ENCODE results near the gene MINDY1.

Gene MINDY1, protein sequence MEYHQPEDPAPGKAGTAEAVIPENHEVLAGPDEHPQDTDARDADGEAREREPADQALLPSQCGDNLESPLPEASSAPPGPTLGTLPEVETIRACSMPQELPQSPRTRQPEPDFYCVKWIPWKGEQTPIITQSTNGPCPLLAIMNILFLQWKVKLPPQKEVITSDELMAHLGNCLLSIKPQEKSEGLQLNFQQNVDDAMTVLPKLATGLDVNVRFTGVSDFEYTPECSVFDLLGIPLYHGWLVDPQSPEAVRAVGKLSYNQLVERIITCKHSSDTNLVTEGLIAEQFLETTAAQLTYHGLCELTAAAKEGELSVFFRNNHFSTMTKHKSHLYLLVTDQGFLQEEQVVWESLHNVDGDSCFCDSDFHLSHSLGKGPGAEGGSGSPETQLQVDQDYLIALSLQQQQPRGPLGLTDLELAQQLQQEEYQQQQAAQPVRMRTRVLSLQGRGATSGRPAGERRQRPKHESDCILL

GRCh38 chr1:151006327-151007052 lies at the start of gene MINDY1:
Gene MINDY1, minus strand, starts transcription at chr1:151006902. Its CDS starts 4,285 bp downstream, at chr1:151002617.
- DNase-seq: peak; percentile 55

DNA sequence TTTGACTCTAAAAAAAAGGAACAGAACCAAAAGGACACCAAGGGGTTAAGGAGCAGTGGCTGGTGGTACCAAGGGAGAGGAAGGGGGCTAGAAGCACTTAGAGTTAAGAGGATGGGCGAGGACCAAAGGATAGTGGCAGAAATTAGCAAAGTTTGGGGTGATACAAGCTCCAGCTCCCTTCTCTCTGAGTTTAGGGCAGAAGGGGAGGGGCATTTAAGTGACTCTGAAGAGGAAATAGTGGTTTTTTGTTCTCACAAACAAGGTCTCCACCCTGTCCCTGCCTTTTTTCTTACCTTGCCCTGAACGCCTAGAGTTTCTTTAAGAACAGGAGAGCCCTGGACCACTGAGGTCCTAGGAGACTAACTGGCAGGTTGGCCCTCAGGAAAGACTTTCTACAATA lies 49.4 kb upstream of the MINDY1 start:
- peak; percentile 82 for DNase-seq

DNA sequence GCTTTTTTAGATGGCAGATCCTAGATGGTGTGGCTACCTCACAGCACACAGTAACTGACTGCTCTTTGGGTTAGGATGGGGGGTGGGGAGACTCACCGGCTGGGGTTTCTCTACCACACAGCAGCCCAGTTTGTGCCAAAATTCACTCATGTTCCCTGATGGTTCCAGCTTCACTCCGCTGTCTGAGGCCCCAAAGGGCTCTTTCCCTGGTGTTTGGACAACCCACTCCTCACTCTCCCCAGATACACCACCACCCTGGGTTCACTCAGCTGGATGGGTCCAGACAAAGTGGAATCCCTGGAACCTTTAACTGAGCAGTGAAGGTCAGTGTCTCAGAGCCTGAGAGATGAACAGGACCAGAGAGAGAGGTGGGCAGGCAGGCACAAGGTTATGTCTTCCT lies 48.9 kb upstream of the MINDY1 start:
- peak; percentile 30 for DNase-seq

- no peak for DNase-seq
Observed at GRCh38 chr1:151054971-151055547, 48.4 kb upstream of the MINDY1 start.

DNA sequence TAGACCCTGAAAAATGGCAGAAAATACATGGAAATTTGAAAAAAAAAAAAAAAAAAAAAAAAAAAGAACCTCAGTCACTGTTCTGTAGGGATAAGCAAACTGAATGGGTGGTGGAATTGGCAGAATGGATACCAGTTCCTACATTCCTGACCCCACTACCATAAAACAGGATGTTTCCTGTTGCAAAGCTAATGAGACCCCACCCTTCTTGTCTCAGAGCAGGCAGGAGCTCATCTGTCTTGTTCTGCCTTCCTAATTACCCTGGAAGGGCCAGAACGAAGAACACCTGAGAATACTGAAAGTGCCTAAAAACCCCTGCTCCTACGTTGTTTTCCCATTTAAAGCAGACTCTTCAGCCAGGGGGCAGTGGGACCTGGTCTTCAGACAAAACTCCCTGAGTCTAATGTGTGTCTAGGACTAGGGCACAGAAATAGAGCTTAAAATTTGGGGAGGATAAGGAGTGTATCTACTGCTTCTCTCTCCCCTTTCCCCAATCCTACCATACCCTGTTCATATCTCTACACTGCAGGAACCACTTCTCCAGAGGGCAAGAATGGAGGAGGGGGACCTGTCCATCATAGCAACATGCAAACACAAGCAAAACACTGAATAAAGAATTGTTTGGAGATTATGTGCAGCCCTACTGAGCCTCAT lies 44.8 kb upstream of the MINDY1 start:
- DNase-seq: no peak

GRCh38 chr1:151050051-151050688 lies 43.5 kb upstream of the MINDY1 start:
- peak; percentile 37 for DNase-seq

GRCh38 chr1:151049458-151049857 lies 42.8 kb upstream of the MINDY1 start:
- peak; percentile 38 for DNase-seq

- no peak for DNase-seq
Observed at GRCh38 chr1:151048645-151049032, 41.9 kb upstream of the MINDY1 start.

GRCh38 chr1:151047925-151048644 lies 41.4 kb upstream of the MINDY1 start:
- DNase-seq: peak; percentile 75

- peak; percentile 69 for DNase-seq
Observed at GRCh38 chr1:151047591-151047924, 40.9 kb upstream of the MINDY1 start, which contains the start of gene C1orf56. Gene C1orf56, plus strand, starts transcription at chr1:151047751. Its CDS starts 97 bp downstream, at chr1:151047848.

DNA sequence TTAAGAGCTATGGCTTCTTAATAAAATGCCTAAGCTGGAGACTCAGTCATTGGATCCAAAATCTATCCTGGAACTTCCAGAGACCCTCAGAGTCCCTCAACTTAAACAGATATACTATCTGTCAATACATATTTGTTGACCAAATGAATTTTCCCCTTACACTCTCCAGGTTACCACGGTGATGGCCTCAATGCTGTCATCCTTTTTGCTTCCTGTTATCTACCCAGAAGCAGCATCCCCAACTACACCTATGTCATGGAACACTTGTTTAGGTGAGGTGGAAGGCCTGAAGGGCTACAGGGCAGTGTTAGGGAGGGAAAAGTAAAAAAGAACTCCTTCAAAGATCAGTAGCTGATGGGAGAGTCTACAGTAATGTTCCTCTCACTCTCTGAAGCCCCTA lies 36.5 kb upstream of the MINDY1 start:
- DNase-seq: peak; percentile 39

GRCh38 chr1:151039521-151039920 lies 32.8 kb upstream of the MINDY1 start:
- DNase-seq: no peak

DNA sequence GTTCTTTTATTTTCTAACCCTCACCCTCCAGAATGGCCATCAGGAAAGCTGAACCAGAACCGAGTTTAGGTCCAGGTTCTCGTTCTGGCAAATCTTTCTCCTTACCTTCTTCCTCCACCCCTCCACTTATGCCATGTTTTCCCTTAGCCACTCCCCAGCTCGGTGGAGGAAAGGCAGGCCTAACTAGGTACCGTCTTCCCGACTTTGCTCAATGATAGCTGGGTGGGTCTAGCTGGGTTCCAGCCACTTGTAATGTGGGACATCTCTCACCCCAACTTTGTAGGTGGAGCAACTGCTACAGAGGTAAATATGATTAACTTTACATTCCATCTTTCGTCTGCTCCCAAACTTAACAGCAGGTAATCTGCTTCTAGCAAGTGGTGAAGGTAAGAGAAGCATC lies 30.3 kb upstream of the MINDY1 start:
- no peak for DNase-seq

- DNase-seq: no peak
Observed at GRCh38 chr1:151036356-151036755, 29.7 kb upstream of the MINDY1 start, which contains the start of gene BNIPL. Gene BNIPL, plus strand, starts transcription at chr1:151036586. Its CDS starts 140 bp downstream, at chr1:151036726.

GRCh38 chr1:151035167-151035566 lies 28.5 kb upstream of the MINDY1 start:
- no peak for DNase-seq

- DNase-seq: no peak
Observed at GRCh38 chr1:151032164-151032563, 25.5 kb upstream of the MINDY1 start.

GRCh38 chr1:151026460-151026859 lies 19.8 kb upstream of the MINDY1 start:
- no peak for DNase-seq

DNA sequence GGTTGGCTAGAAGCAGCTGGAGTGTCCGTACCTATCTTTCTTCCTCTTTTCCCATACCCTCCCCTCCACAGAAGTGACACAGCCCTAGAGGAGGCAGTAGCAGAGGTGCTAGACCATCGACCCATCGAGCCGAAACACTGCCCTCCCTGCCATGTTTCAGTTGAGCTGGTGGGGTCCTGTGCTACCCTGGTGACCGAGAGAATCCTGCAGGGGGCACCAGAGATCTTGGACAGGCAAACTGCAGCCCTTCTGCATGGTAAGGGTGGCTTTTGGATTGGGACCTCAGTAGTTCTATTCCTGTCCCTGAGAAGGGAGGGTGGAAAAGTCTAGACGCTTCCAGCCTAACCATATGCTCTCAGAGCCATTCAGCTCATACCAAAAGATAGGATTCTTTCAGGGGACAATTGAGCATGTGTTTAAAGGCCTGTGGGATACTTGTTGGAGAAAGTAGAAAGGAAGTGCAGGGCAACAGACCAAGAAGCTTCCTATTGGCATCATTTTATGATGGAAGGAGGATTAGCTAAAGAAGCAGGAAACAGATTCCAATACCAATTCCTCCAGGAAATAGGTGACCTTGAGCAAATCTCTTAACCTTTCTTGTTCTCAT lies 17.9 kb upstream of the MINDY1 start:
- peak; percentile 91 for DNase-seq

DNA sequence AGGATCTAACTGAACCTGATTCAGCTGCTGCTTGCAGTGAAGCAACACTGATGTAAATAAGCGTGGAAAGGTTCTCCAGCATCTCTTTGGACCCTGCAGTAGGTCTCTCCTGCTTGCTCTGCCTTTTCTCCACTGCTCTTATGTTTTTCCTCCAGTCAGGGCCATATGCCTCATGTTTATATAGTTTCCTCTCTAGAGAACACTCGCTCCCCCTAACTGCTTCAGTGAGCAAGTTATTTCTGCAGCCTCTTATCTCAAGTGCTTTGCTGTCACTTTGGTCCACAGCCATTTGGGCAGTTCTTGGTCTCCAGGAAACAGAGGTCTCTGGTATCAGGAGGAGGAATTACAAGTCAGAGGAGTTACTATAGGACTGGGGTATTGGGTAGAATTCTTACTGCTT lies 6.8 kb upstream of the MINDY1 start:
- no peak for DNase-seq

DNA sequence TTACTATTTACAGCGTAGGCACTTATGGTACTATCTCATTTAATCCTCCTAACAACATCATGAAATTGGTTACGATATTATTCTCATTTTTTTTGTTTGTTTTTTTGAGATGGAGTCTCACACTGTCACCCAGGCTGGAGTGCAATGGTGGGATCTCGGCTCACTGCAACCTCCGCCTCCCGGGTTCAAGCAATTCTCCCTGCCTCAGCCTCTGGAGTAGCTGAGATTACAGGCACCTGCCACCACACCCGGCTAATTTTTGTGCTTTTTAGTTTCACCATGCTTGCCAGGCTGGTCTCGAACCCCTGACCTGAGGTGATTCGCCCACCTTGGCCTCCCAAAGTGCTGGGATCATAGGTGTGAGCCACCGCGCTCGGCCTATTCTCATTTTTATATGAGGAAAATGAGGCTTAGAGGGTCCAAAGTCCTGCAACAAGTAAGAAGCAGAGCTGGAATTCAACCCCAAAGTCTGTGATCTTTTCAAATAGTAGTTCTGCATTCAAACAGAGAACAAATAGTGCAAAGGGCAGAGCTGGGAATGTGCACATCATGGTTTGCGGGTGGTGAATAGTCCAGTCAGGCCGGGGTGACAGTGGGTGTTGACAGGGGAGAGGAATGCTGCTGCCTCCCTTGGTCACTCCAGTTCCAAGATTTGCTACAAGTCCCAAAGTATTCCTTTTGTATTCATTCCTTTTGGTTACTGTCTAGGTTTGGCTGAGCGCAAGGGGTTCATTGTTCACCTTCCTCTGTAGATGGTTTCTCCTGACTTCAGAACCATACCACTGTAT lies 6.2 kb upstream of the MINDY1 start:
- no peak for DNase-seq
